HepG2 (cell line): Measurements from ENCODE around the gene RPS6KB2. TPM values are rescaled to one million over a fixed set of nuclear protein-coding genes. Genes with fewer than 3 reads are reported as not detected.

Experiments
- ATAC-seq: fragments of 200-7000 bp; cut with Tn5 transposase; 3 replicates; pipeline ENCODE4 v1.9.1; 2020; ENCODE audit warnings: mild to moderate bottlenecking, moderate library complexity
- BruUV-seq: library from RNA; stranded (reverse); fragments of 400-500 nt; replicated peaks from 2 replicates; lab custom pipeline; 2021; lab: Mats Ljungman, UMichigan
- CTCF ChIA-PET: fragments of 300-600 bp; formaldehyde crosslinking; extraction: SDS; loops from one replicate; lab custom pipeline; 2021; ENCODE audit warnings: low total read pairs, inconsistent platforms, low intra/inter-chr PET ratio; lab: Yijun Ruan, JAX
- POLR2A ChIA-PET: fragments of 350-600 bp; sonication (Branson Sonifier 250); formaldehyde crosslinking; loops from one replicate; lab custom pipeline; 2020; ENCODE audit warnings: antibody characterized with exemption, inconsistent platforms; lab: Yijun Ruan, JAX
- DNase-seq: peaks from one replicate; pipeline ENCODE4 v3.0.0-alpha.2; 2015; ENCODE audit warnings: low spot score
- FAIRE-seq: peaks from 3 replicates; lab custom pipeline; 2011; peaks lifted over from hg19 to GRCh38; lab: Jason Lieb, UNC
- H2AFZ ChIP-seq: one replicate; pipeline ENCODE4 v1.6.1; 2011; ENCODE audit warnings: low read length, inconsistent platforms
- H3K27ac ChIP-seq: fragments of 300-600 bp; 3 replicates; pipeline ENCODE4 v1.8.0; 2011; ENCODE audit warnings: mixed run types, mild to moderate bottlenecking, mixed read lengths, low read length, inconsistent platforms; ENCODE audit not compliant: insufficient read depth; ENCODE audit errors: extremely low read length
- H3K27me3 ChIP-seq, 2 experiments: fragments of 200-600 bp in 1 of 2; 2 replicates in 1 of 2; 3 replicates in 1 of 2; pipeline versions ENCODE4 v1.6.0 to v1.8.0; 2011; ENCODE audit warnings: low read length in 2 of 2, mild to moderate bottlenecking in 2 of 2, moderate library complexity in 2 of 2, inconsistent platforms in 1 of 2; ENCODE audit not compliant: insufficient read depth in 2 of 2, control insufficient read depth in 1 of 2
- H3K36me3 ChIP-seq, 2 experiments: fragments of 200-600 bp in 1 of 2; replicated peaks in 1 of 2; 2 replicates in 1 of 2; 3 replicates in 1 of 2; pipeline versions ENCODE4 v1.5.1 to v1.8.0; 2011; ENCODE audit warnings: low read length in 2 of 2, inconsistent platforms in 1 of 2; ENCODE audit not compliant: insufficient read depth in 2 of 2, control insufficient read depth in 1 of 2
- H3K4me1 ChIP-seq: 2 replicates; pipeline ENCODE4 v1.5.1; 2012; ENCODE audit warnings: low read length, inconsistent platforms; ENCODE audit not compliant: insufficient read depth
- H3K4me2 ChIP-seq: 2 replicates; pipeline ENCODE4 v1.6.0; 2011; ENCODE audit warnings: low read depth, low read length, inconsistent platforms
- H3K4me3 ChIP-seq, 3 experiments: fragments of 200-600 bp in 1 of 3; sonication (generic), shearing (Covaris generic) in 1 of 3; replicated peaks in 1 of 3; 2 replicates each; pipeline ENCODE4 v1.5.1; 2011 to 2016; ENCODE audit warnings: low read length in 3 of 3, inconsistent platforms in 2 of 3, low read depth in 2 of 3, mild to moderate bottlenecking in 2 of 3, control low read depth in 1 of 3, mixed read lengths in 1 of 3; ENCODE audit not compliant: insufficient read depth in 1 of 3
- H3K79me2 ChIP-seq: one replicate; pipeline ENCODE4 v1.6.1; 2011; ENCODE audit warnings: low read length, inconsistent platforms; ENCODE audit not compliant: insufficient read depth
- H3K9ac ChIP-seq: 2 replicates; pipeline ENCODE4 v1.6.0; 2011; ENCODE audit warnings: mild to moderate bottlenecking, low read depth, low read length, inconsistent platforms; ENCODE audit not compliant: insufficient read depth
- H3K9me3 ChIP-seq: 2 replicates; pipeline ENCODE4 v1.5.1; 2012; ENCODE audit warnings: mild to moderate bottlenecking, low read length
- H4K20me1 ChIP-seq: 2 replicates; pipeline ENCODE4 v1.6.0; 2011; ENCODE audit warnings: inconsistent platforms, mild to moderate bottlenecking, low read length, moderate library complexity; ENCODE audit not compliant: insufficient read depth
- HOXA3 ChIP-seq: sonication (generic); formaldehyde crosslinking; IDR thresholded peaks from 2 replicates; pipeline ENCODE4 v1.5.0; 2020; ENCODE audit warnings: missing genetic modification reagents
- KLF9 ChIP-seq: IDR thresholded peaks from 2 replicates; pipeline ENCODE4 v1.6.1; 2016; ENCODE audit warnings: low read depth
- KMT2A ChIP-seq: sonication (generic); formaldehyde crosslinking; IDR thresholded peaks from 2 replicates; pipeline ENCODE4 v1.4.0; 2020; ENCODE audit warnings: missing genetic modification reagents
- PHF20 ChIP-seq: sonication (generic); formaldehyde crosslinking; IDR thresholded peaks from 2 replicates; pipeline ENCODE4 v1.5.0; 2020; ENCODE audit warnings: mild to moderate bottlenecking, missing genetic modification reagents
- SIN3A ChIP-seq: IDR thresholded peaks from 2 replicates; pipeline ENCODE4 v1.6.1; 2011; ENCODE audit warnings: low read depth, mild to moderate bottlenecking, control low read depth, low read length, borderline replicate concordance
- SP4 ChIP-seq: sonication (generic); formaldehyde crosslinking; IDR thresholded peaks from 2 replicates; pipeline ENCODE4 v1.8.1; 2023; ENCODE audit warnings: mild to moderate bottlenecking, missing genetic modification reagents
- ZNF557 ChIP-seq: sonication (generic); formaldehyde crosslinking; IDR thresholded peaks from 2 replicates; pipeline ENCODE4 v1.4.0; 2020; ENCODE audit warnings: missing genetic modification reagents
- ZNF782 ChIP-seq: sonication (generic); formaldehyde crosslinking; IDR thresholded peaks from 2 replicates; pipeline ENCODE4 v1.4.0; 2020; ENCODE audit warnings: missing genetic modification reagents, mild to moderate bottlenecking, borderline replicate concordance
- WGBS: methylation state at CpG from one replicate; pipeline ENCODE4 v1.1.6; 2017; ENCODE audit warnings: low lambda C conversion rate; 5-methylcytosine and 5-hydroxymethylcytosine counted together
- in situ Hi-C: cut with HindIII; loops from 2 replicates; pipeline ENCODE4 v1.10.0; 2017; ENCODE audit warnings: low pct_unique_long_range_greater_than_20kb; ENCODE audit not compliant: extremely low pct_ligation_motif_present
- intact Hi-C: fragments of 100-400 bp; cut with micrococcal nuclease; formaldehyde crosslinking; loops from one replicate; pipeline ENCODE4 v1.10.0; 2022; ENCODE audit not compliant: unreplicated experiment
- polyA plus RNA-seq, 8 experiments: library from polyadenylated mRNA; depleted of rRNA in 3 of 8; stranded (reverse) in 7 of 8; unstranded in 1 of 8; fragments of >200 nt; fragmentation: Illumina TruSeq in 4 of 8; extraction: Trizol in 4 of 8; gene quantifications; 2 replicates each; pipeline versions ENCODE4 v1.2.1 to v1.2.3, GENCODE V29; 2011 to 2016; ENCODE audit warnings: low read depth in 4 of 8, missing spikeins in 1 of 8, mixed read lengths in 1 of 8; ENCODE audit not compliant: insufficient read depth in 1 of 8
- total RNA-seq, 5 experiments: library from RNA; depleted of rRNA; stranded (reverse); fragments of >200 nt; fragmentation: Illumina TruSeq; extraction: Trizol; gene quantifications; 2 replicates each; pipeline ENCODE4 v1.2.3, GENCODE V29; 2016; ENCODE audit warnings: low read depth in 1 of 5
- TF ChIP-seq, protein P1 (sequence below): sonication (generic); formaldehyde crosslinking; IDR thresholded peaks from 2 replicates; pipeline ENCODE4 v1.8.0; 2022; ENCODE audit warnings: missing genetic modification reagents, mild to moderate bottlenecking, inconsistent platforms, borderline replicate concordance
- TF ChIP-seq, protein P2 (sequence below): sonication (generic); formaldehyde crosslinking; IDR thresholded peaks from 2 replicates; pipeline ENCODE4 v1.4.0; 2020; ENCODE audit warnings: missing genetic modification reagents
- TF ChIP-seq, protein P3 (sequence below): sonication (generic); formaldehyde crosslinking; IDR thresholded peaks from 2 replicates; pipeline ENCODE4 v1.5.1; 2020; ENCODE audit warnings: mild to moderate bottlenecking, missing genetic modification reagents
- TF ChIP-seq, protein P4 (sequence below): sonication (generic); formaldehyde crosslinking; IDR thresholded peaks from 2 replicates; pipeline ENCODE4 v1.4.0; 2020; ENCODE audit warnings: missing genetic modification reagents

The RPS6KB2 gene
- total and polyA plus RNA-seq, 2 of the 13 experiments (the other 11 are each of a cell fraction or from before 2014, with no cell fraction given): 52.9 to 54.8 TPM

DNA sequence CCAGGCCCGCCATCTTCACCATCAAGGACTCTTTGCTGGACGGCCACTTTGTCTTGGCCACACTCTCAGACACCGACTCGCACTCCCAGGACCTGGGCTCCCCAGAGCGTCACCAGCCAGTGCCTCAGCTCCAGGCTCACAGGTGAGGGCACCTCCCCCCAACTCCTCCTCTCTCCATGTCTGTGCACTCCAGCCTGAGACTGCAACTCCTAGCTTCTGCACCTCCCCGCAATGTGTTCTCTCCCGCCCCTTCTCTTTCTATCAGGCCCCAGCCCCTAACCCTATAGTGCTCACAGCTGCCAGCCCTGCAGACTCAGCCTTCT, 32.1 kb upstream of the RPS6KB2 start:
- Histone ChIP-seq H3K27ac (no peak overlapping the region), H3K9ac (no peak overlapping the region), H3K4me1 (peaks cover 26% of the 10 kb centered on the region), H2AFZ (no peak overlapping the region), H4K20me1 (peaks cover 3% of the 10 kb centered on the region; the same call in 1 of the 2 replicates), H3K4me2 (no peak overlapping the region), H3K79me2 (peaks cover 20% of the 10 kb centered on the region), H3K36me3 (peaks cover 19 to 27% of the 10 kb centered on the region in 2 experiments; a peak in 4 of 5 replicates), H3K9me3 (no peaks in the 10 kb centered on the region), H3K4me3 (no peak overlapping the region), H3K27me3 (no peaks in the 10 kb centered on the region)
- DNase-seq (no peak), ATAC-seq (no peak), FAIRE-seq (no peak)
- POLR2A ChIA-PET: no interaction called here
- intact Hi-C loops (no loop called here), in situ Hi-C loops (no loop called here)
- WGBS: 97% methylated on average over 7 of the region's 7 CpGs
- CTCF ChIA-PET: no interaction called here
- BruUV-seq: no TSS peak
- no peak for TF ChIP-seq ZNF782 (CRISPR knock-in tag)
- TF ChIP-seq, protein P1, sequence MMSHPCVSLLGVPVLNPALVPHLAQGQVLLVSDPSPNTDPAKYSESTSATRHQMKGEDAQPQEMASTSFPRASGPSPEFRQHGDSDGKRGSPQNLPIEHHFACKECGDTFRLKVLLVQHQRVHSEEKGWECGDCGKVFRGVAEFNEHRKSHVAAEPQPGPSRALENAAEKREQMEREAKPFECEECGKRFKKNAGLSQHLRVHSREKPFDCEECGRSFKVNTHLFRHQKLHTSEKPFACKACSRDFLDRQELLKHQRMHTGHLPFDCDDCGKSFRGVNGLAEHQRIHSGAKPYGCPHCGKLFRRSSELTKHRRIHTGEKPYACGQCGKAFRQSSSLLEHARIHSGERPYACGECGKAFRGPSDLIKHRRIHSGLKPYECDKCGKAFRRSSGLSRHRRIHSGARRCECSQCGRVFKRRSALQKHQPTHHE (CRISPR knock-in tag): no peak
- no peak for TF ChIP-seq SP4 (CRISPR knock-in tag)
- TF ChIP-seq SIN3A: no peak
- TF ChIP-seq KMT2A (CRISPR knock-in tag): no peak
- no peak for TF ChIP-seq PHF20
- TF ChIP-seq, protein P2, sequence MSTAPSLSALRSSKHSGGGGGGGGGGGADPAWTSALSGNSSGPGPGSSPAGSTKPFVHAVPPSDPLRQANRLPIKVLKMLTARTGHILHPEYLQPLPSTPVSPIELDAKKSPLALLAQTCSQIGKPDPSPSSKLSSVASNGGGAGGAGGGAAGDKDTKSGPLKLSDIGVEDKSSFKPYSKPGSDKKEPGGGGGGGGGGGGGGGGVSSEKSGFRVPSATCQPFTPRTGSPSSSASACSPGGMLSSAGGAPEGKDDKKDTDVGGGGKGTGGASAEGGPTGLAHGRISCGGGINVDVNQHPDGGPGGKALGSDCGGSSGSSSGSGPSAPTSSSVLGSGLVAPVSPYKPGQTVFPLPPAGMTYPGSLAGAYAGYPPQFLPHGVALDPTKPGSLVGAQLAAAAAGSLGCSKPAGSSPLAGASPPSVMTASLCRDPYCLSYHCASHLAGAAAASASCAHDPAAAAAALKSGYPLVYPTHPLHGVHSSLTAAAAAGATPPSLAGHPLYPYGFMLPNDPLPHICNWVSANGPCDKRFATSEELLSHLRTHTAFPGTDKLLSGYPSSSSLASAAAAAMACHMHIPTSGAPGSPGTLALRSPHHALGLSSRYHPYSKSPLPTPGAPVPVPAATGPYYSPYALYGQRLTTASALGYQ: no peak
- no peak for TF ChIP-seq ZNF557
- TF ChIP-seq, protein P3, sequence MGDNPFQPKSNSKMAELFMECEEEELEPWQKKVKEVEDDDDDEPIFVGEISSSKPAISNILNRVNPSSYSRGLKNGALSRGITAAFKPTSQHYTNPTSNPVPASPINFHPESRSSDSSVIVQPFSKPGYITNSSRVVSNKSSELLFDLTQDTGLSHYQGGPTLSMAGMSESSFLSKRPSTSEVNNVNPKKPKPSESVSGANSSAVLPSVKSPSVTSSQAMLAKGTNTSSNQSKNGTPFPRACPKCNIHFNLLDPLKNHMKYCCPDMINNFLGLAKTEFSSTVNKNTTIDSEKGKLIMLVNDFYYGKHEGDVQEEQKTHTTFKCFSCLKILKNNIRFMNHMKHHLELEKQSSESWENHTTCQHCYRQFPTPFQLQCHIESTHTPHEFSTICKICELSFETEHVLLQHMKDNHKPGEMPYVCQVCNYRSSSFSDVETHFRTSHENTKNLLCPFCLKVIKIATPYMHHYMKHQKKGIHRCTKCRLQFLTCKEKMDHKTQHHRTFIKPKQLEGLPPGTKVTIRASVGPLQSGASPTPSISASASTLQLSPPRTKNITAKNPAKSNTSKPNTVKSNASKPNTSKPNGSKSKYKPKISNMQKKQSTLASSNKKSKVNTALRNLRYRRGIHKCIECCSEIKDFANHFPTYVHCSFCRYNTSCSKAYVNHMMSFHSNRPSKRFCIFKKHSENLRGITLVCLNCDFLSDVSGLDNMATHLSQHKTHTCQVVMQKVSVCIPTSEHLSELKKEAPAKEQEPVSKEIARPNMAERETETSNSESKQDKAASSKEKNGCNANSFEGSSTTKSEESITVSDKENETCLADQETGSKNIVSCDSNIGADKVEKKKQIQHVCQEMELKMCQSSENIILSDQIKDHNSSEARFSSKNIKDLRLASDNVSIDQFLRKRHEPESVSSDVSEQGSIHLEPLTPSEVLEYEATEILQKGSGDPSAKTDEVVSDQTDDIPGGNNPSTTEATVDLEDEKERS (CRISPR knock-in tag): no peak
- TF ChIP-seq KLF9: no peak
- TF ChIP-seq, protein P4, sequence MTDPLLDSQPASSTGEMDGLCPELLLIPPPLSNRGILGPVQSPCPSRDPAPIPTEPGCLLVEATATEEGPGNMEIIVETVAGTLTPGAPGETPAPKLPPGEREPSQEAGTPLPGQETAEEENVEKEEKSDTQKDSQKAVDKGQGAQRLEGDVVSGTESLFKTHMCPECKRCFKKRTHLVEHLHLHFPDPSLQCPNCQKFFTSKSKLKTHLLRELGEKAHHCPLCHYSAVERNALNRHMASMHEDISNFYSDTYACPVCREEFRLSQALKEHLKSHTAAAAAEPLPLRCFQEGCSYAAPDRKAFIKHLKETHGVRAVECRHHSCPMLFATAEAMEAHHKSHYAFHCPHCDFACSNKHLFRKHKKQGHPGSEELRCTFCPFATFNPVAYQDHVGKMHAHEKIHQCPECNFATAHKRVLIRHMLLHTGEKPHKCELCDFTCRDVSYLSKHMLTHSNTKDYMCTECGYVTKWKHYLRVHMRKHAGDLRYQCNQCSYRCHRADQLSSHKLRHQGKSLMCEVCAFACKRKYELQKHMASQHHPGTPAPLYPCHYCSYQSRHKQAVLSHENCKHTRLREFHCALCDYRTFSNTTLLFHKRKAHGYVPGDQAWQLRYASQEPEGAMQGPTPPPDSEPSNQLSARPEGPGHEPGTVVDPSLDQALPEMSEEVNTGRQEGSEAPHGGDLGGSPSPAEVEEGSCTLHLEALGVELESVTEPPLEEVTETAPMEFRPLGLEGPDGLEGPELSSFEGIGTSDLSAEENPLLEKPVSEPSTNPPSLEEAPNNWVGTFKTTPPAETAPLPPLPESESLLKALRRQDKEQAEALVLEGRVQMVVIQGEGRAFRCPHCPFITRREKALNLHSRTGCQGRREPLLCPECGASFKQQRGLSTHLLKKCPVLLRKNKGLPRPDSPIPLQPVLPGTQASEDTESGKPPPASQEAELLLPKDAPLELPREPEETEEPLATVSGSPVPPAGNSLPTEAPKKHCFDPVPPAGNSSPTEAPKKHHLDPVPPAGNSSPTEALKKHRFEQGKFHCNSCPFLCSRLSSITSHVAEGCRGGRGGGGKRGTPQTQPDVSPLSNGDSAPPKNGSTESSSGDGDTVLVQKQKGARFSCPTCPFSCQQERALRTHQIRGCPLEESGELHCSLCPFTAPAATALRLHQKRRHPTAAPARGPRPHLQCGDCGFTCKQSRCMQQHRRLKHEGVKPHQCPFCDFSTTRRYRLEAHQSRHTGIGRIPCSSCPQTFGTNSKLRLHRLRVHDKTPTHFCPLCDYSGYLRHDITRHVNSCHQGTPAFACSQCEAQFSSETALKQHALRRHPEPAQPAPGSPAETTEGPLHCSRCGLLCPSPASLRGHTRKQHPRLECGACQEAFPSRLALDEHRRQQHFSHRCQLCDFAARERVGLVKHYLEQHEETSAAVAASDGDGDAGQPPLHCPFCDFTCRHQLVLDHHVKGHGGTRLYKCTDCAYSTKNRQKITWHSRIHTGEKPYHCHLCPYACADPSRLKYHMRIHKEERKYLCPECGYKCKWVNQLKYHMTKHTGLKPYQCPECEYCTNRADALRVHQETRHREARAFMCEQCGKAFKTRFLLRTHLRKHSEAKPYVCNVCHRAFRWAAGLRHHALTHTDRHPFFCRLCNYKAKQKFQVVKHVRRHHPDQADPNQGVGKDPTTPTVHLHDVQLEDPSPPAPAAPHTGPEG: no peak
- no peak for TF ChIP-seq HOXA3 (CRISPR knock-in tag)
